ENCODE results near the gene CAMK2B.

Gene CAMK2B

GRCh38 chr7:44286182-44286617 lies 39.2 kb downstream of the CAMK2B start:
- no peak overlapping the region for H2BK5ac ChIP-seq (ENCODE audit: low read depth, low read length, poor library complexity, severe bottlenecking)
- no peaks in the 10 kb centered on the region for H3K9me3 ChIP-seq (ENCODE audit: control insufficient read depth, low read length)
- H3K4ac ChIP-seq (ENCODE audit: low read depth in 1 of 2, low read length in 2 of 2), result no peak overlapping the region
- no peak overlapping the region for H3K18ac ChIP-seq (ENCODE audit: low read depth in 1 of 2, low read length in 2 of 2)
- H3K36me3 ChIP-seq (ENCODE audit: control insufficient read depth in 1 of 2, insufficient read depth in 2 of 2, low read depth in 1 of 2, low read length in 2 of 2), result no peaks in the 10 kb centered on the region
- H3K14ac ChIP-seq (ENCODE audit: low read length in 2 of 2), result no peak overlapping the region
- H2BK12ac ChIP-seq (ENCODE audit: low read length in 2 of 2), result no peak overlapping the region
- H2BK120ac ChIP-seq (ENCODE audit: low read depth, low read length), result no peak overlapping the region
- no peak overlapping the region for H3K23ac ChIP-seq (ENCODE audit: low read length in 2 of 2)
- no peak overlapping the region for H2AFZ ChIP-seq (ENCODE audit: low read depth, low read length)
- H2AK5ac ChIP-seq (ENCODE audit: low read length, severe bottlenecking), result no peak overlapping the region
- H3K27me3 ChIP-seq (ENCODE audit: control insufficient read depth in 1 of 2, insufficient read depth in 1 of 2, low read length in 2 of 2), result peaks cover 20 to 30% of the 10 kb centered on the region in 2 experiments
- H3K27ac ChIP-seq (ENCODE audit: low read length, poor library complexity, severe bottlenecking), result no peak overlapping the region
- H3K4me3 ChIP-seq (ENCODE audit: insufficient read depth in 1 of 2, low read depth in 1 of 2, low read length in 2 of 2), result no peak overlapping the region
- H3K4me2 ChIP-seq (ENCODE audit: low read length, poor library complexity, severe bottlenecking), result no peak overlapping the region
- no peak overlapping the region for H4K8ac ChIP-seq (ENCODE audit: low read length)
- H2BK15ac ChIP-seq (ENCODE audit: low read depth, poor library complexity, severe bottlenecking), result no peak overlapping the region
- H3K4me1 ChIP-seq (ENCODE audit: control insufficient read depth, insufficient read depth, low read depth, low read length), result peaks cover 5% of the 10 kb centered on the region
- H3K79me1 ChIP-seq (replicated peaks; ENCODE audit: low read length, poor library complexity, severe bottlenecking), result no peaks in the 10 kb centered on the region
- DNase-seq, result no peak
- no peak overlapping the region for H4K91ac ChIP-seq (ENCODE audit: low read length)
- WGBS, result 84% methylated on average over 17 of the region's 17 CpGs
- no peak overlapping the region for H3K9ac ChIP-seq (ENCODE audit: low read length)

DNA sequence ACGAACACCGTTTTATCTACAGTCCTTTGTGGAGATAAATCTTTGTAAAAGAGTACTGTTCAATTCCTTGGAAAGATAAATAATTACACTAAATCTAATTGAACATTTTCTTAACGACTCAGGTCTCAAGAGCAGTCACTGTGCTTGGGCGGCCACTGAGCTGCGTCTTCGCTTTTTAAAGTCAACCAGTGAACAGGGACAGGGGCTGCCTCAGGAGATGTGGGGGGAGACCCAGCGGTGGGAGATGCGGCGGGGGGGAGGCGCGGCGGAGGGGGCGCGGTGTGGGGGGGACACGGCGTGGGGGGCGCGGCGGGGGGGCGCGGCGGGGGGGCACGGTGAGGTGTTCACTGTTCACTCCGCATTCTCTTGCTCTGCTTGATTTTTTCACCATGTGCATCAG lies 39.8 kb downstream of the CAMK2B start:
- no peak overlapping the region for H2BK5ac ChIP-seq (ENCODE audit: low read depth, low read length, poor library complexity, severe bottlenecking)
- H3K4me2 ChIP-seq (ENCODE audit: low read length, poor library complexity, severe bottlenecking), result no peak overlapping the region
- no peak overlapping the region for H2BK12ac ChIP-seq (ENCODE audit: low read length in 2 of 2)
- no peak overlapping the region for H3K23ac ChIP-seq (ENCODE audit: low read length in 2 of 2)
- no peak overlapping the region for H3K18ac ChIP-seq (ENCODE audit: low read depth in 1 of 2, low read length in 2 of 2)
- WGBS, result 98% methylated on average over 4 of the region's 24 CpGs
- H3K27me3 ChIP-seq (ENCODE audit: control insufficient read depth in 1 of 2, insufficient read depth in 1 of 2, low read length in 2 of 2), result peaks cover 13 to 28% of the 10 kb centered on the region in 2 experiments
- H3K27ac ChIP-seq (ENCODE audit: low read length, poor library complexity, severe bottlenecking), result no peak overlapping the region
- H3K4ac ChIP-seq (ENCODE audit: low read depth in 1 of 2, low read length in 2 of 2), result no peak overlapping the region
- no peak overlapping the region for H2BK15ac ChIP-seq (ENCODE audit: low read depth, poor library complexity, severe bottlenecking)
- peaks cover 5% of the 10 kb centered on the region for H3K4me1 ChIP-seq (ENCODE audit: control insufficient read depth, insufficient read depth, low read depth, low read length)
- no peak for DNase-seq
- H3K36me3 ChIP-seq (ENCODE audit: control insufficient read depth in 1 of 2, insufficient read depth in 2 of 2, low read depth in 1 of 2, low read length in 2 of 2), result no peaks in the 10 kb centered on the region
- no peak overlapping the region for H2AK5ac ChIP-seq (ENCODE audit: low read length, severe bottlenecking)
- H3K9ac ChIP-seq (ENCODE audit: low read length), result no peak overlapping the region
- H4K91ac ChIP-seq (ENCODE audit: low read length), result no peak overlapping the region
- no peak overlapping the region for H2AFZ ChIP-seq (ENCODE audit: low read depth, low read length)
- H2BK120ac ChIP-seq (ENCODE audit: low read depth, low read length), result no peak overlapping the region
- H3K4me3 ChIP-seq (ENCODE audit: insufficient read depth in 1 of 2, low read depth in 1 of 2, low read length in 2 of 2), result no peak overlapping the region
- H3K14ac ChIP-seq (ENCODE audit: low read length in 2 of 2), result no peak overlapping the region
- H3K79me1 ChIP-seq (replicated peaks; ENCODE audit: low read length, poor library complexity, severe bottlenecking), result no peaks in the 10 kb centered on the region
- no peak overlapping the region for H4K8ac ChIP-seq (ENCODE audit: low read length)
- H3K9me3 ChIP-seq (ENCODE audit: control insufficient read depth, low read length), result no peaks in the 10 kb centered on the region

GRCh38 chr7:44284881-44285541 lies 40.4 kb downstream of the CAMK2B start:
- Histone ChIP-seq H3K4ac (ENCODE audit: low read depth in 1 of 2, low read length in 2 of 2) (no peak overlapping the region), H3K4me1 (ENCODE audit: control insufficient read depth, insufficient read depth, low read depth, low read length) (peaks cover 5% of the 10 kb centered on the region), H3K27me3 (ENCODE audit: control insufficient read depth in 1 of 2, insufficient read depth in 1 of 2, low read length in 2 of 2) (peaks cover 10 to 26% of the 10 kb centered on the region in 2 experiments), H3K4me2 (ENCODE audit: low read length, poor library complexity, severe bottlenecking) (no peak overlapping the region), H3K9ac (ENCODE audit: low read length) (no peak overlapping the region), H4K8ac (ENCODE audit: low read length) (no peak overlapping the region), H3K14ac (ENCODE audit: low read length in 2 of 2) (no peak overlapping the region), H2BK12ac (ENCODE audit: low read length in 2 of 2) (no peak overlapping the region), H3K9me3 (ENCODE audit: control insufficient read depth, low read length) (no peaks in the 10 kb centered on the region), H2BK120ac (ENCODE audit: low read depth, low read length) (no peak overlapping the region), H2AFZ (ENCODE audit: low read depth, low read length) (no peak overlapping the region), H2BK5ac (ENCODE audit: low read depth, low read length, poor library complexity, severe bottlenecking) (no peak overlapping the region), H3K36me3 (ENCODE audit: control insufficient read depth in 1 of 2, insufficient read depth in 2 of 2, low read depth in 1 of 2, low read length in 2 of 2) (no peaks in the 10 kb centered on the region), H3K79me1 (replicated peaks; ENCODE audit: low read length, poor library complexity, severe bottlenecking) (no peaks in the 10 kb centered on the region), H3K4me3 (ENCODE audit: insufficient read depth in 1 of 2, low read depth in 1 of 2, low read length in 2 of 2) (no peak overlapping the region), H4K91ac (ENCODE audit: low read length) (no peak overlapping the region), H2AK5ac (ENCODE audit: low read length, severe bottlenecking) (no peak overlapping the region), H3K23ac (ENCODE audit: low read length in 2 of 2) (no peak overlapping the region), H3K27ac (ENCODE audit: low read length, poor library complexity, severe bottlenecking) (no peak overlapping the region), H3K18ac (ENCODE audit: low read depth in 1 of 2, low read length in 2 of 2) (no peak overlapping the region), H2BK15ac (ENCODE audit: low read depth, poor library complexity, severe bottlenecking) (no peak overlapping the region)
- 91% methylated on average over 13 of the region's 16 CpGs for WGBS
- no peak for DNase-seq

- WGBS, result 66% methylated on average over 11 of the region's 13 CpGs
- Histone ChIP-seq H3K27ac (ENCODE audit: low read length, poor library complexity, severe bottlenecking) (no peak overlapping the region), H2AFZ (ENCODE audit: low read depth, low read length) (no peak overlapping the region)
Measured at GRCh38 chr7:44284216-44284615, 41.2 kb downstream of the CAMK2B start.

More at GRCh38 chr7:44284216-44284615, 41.2 kb downstream of the CAMK2B start:
- Histone ChIP-seq H3K14ac (ENCODE audit: low read length in 2 of 2) (no peak overlapping the region), H3K4ac (ENCODE audit: low read depth in 1 of 2, low read length in 2 of 2) (no peak overlapping the region), H2BK5ac (ENCODE audit: low read depth, low read length, poor library complexity, severe bottlenecking) (no peak overlapping the region), H3K4me1 (ENCODE audit: control insufficient read depth, insufficient read depth, low read depth, low read length) (peaks cover 7% of the 10 kb centered on the region), H2BK15ac (ENCODE audit: low read depth, poor library complexity, severe bottlenecking) (no peak overlapping the region), H3K9me3 (ENCODE audit: control insufficient read depth, low read length) (no peaks in the 10 kb centered on the region), H2BK12ac (ENCODE audit: low read length in 2 of 2) (no peak overlapping the region), H3K18ac (ENCODE audit: low read depth in 1 of 2, low read length in 2 of 2) (no peak overlapping the region), H4K8ac (ENCODE audit: low read length) (no peak overlapping the region), H2BK120ac (ENCODE audit: low read depth, low read length) (no peak overlapping the region), H3K36me3 (ENCODE audit: control insufficient read depth in 1 of 2, insufficient read depth in 2 of 2, low read depth in 1 of 2, low read length in 2 of 2) (no peaks in the 10 kb centered on the region), H2AK5ac (ENCODE audit: low read length, severe bottlenecking) (no peak overlapping the region), H3K4me3 (ENCODE audit: insufficient read depth in 1 of 2, low read depth in 1 of 2, low read length in 2 of 2) (no peak overlapping the region), H4K91ac (ENCODE audit: low read length) (no peak overlapping the region), H3K79me1 (replicated peaks; ENCODE audit: low read length, poor library complexity, severe bottlenecking) (no peaks in the 10 kb centered on the region), H3K4me2 (ENCODE audit: low read length, poor library complexity, severe bottlenecking) (no peak overlapping the region), H3K27me3 (ENCODE audit: control insufficient read depth in 1 of 2, insufficient read depth in 1 of 2, low read length in 2 of 2) (peaks cover 3 to 18% of the 10 kb centered on the region in 2 experiments), H3K23ac (ENCODE audit: low read length in 2 of 2) (no peak overlapping the region), H3K9ac (ENCODE audit: low read length) (no peak overlapping the region)
- DNase-seq, result no peak
